GM12873 (cell line): ENCODE data around the gene EDEM1.

Source experiments
- TF ChIP-seq, protein P1 (sequence below): IDR thresholded peaks from 2 replicates; pipeline ENCODE4 v1.5.1; 2012; ENCODE audit warnings: low read depth, mild to moderate bottlenecking, moderate library complexity, low read length, control low read depth; ENCODE audit not compliant: insufficient read depth; ENCODE audit errors: missing control alignments

The EDEM1 gene

DNA sequence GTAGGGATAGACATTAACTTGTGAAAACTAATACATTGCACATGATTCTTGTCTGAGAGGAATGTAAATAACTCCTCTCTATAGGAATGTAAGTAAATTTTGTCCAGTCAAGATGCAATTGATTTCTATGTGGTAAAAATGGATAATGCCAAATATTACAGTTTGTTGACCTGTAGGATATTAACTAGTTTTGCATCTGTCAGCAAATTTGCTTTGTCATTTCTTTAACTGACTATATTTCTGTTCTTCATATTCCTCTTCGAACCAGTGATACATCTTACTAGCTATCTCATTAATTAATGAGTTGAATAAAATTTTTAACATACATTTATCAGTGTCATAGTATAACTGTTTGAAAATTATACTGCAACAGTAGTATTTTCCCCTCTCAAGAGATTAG is 80.4 kb downstream of the EDEM1 start:
- TF ChIP-seq, protein P1, sequence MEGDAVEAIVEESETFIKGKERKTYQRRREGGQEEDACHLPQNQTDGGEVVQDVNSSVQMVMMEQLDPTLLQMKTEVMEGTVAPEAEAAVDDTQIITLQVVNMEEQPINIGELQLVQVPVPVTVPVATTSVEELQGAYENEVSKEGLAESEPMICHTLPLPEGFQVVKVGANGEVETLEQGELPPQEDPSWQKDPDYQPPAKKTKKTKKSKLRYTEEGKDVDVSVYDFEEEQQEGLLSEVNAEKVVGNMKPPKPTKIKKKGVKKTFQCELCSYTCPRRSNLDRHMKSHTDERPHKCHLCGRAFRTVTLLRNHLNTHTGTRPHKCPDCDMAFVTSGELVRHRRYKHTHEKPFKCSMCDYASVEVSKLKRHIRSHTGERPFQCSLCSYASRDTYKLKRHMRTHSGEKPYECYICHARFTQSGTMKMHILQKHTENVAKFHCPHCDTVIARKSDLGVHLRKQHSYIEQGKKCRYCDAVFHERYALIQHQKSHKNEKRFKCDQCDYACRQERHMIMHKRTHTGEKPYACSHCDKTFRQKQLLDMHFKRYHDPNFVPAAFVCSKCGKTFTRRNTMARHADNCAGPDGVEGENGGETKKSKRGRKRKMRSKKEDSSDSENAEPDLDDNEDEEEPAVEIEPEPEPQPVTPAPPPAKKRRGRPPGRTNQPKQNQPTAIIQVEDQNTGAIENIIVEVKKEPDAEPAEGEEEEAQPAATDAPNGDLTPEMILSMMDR: no peak
